Ishikawa (cell line): Measurements from ENCODE around the gene TPD52L1.

Experiments used
- CEBPB ChIP-seq: IDR thresholded peaks from 2 replicates; pipeline ENCODE4 v1.6.1; 2012
- CREB1 ChIP-seq: IDR thresholded peaks from 2 replicates; pipeline ENCODE4 v1.6.1; 2012; ENCODE audit warnings: low read depth
- EGR1 ChIP-seq: IDR thresholded peaks from 2 replicates; pipeline ENCODE4 v1.6.1; 2012
- EP300 ChIP-seq: IDR thresholded peaks from 2 replicates; pipeline ENCODE4 v1.6.1; 2012; ENCODE audit warnings: borderline replicate concordance
- FOXM1 ChIP-seq: IDR thresholded peaks from 2 replicates; pipeline ENCODE4 v1.6.1; 2012; ENCODE audit warnings: low read depth, borderline replicate concordance
- MAX ChIP-seq: IDR thresholded peaks from 2 replicates; pipeline ENCODE4 v1.6.1; 2012
- NFIC ChIP-seq: IDR thresholded peaks from 2 replicates; pipeline ENCODE4 v1.6.1; 2012
- TAF1 ChIP-seq: IDR thresholded peaks from 2 replicates; pipeline ENCODE4 v1.6.1; 2012; ENCODE audit warnings: low read depth, mild to moderate bottlenecking
- TEAD4 ChIP-seq: IDR thresholded peaks from 2 replicates; pipeline ENCODE4 v1.6.1; 2012
- YY1 ChIP-seq: IDR thresholded peaks from 2 replicates; pipeline ENCODE4 v1.6.1; 2012; ENCODE audit warnings: low read depth
- ZBTB7A ChIP-seq: IDR thresholded peaks from 2 replicates; pipeline ENCODE4 v1.6.1; 2012; ENCODE audit warnings: low read depth
- TF ChIP-seq, protein P1 (sequence below): IDR thresholded peaks from 2 replicates; pipeline ENCODE4 v1.6.1; 2012
- TF ChIP-seq, protein P2 (sequence below): IDR thresholded peaks from 2 replicates; pipeline ENCODE4 v1.6.1; 2012; ENCODE audit warnings: low read depth, mild to moderate bottlenecking

DNA sequence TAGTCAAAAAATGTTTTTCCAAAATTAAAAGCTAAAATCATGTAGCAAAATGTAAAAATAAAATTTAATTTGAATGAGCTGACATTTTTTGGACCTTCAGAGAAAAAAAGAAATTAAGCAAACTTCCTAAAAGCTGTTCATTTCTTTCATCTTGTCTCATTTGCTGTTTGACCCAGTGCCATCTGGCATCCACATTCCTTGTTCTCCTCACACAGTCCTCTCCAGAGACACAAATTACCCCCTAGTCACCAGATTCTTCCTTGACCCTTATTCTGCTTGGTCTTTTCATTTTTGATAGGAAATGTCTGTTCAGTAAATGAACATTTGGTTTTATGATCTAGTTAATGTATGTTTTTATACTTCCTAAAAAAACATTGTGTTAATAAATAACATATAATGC, 93.0 kb downstream of the TPD52L1 start:
- TF ChIP-seq, protein P1, sequence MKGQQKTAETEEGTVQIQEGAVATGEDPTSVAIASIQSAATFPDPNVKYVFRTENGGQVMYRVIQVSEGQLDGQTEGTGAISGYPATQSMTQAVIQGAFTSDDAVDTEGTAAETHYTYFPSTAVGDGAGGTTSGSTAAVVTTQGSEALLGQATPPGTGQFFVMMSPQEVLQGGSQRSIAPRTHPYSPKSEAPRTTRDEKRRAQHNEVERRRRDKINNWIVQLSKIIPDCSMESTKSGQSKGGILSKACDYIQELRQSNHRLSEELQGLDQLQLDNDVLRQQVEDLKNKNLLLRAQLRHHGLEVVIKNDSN, result no peak
- TF ChIP-seq CEBPB, result no peak
- no peak for TF ChIP-seq TAF1
- TF ChIP-seq, protein P2, sequence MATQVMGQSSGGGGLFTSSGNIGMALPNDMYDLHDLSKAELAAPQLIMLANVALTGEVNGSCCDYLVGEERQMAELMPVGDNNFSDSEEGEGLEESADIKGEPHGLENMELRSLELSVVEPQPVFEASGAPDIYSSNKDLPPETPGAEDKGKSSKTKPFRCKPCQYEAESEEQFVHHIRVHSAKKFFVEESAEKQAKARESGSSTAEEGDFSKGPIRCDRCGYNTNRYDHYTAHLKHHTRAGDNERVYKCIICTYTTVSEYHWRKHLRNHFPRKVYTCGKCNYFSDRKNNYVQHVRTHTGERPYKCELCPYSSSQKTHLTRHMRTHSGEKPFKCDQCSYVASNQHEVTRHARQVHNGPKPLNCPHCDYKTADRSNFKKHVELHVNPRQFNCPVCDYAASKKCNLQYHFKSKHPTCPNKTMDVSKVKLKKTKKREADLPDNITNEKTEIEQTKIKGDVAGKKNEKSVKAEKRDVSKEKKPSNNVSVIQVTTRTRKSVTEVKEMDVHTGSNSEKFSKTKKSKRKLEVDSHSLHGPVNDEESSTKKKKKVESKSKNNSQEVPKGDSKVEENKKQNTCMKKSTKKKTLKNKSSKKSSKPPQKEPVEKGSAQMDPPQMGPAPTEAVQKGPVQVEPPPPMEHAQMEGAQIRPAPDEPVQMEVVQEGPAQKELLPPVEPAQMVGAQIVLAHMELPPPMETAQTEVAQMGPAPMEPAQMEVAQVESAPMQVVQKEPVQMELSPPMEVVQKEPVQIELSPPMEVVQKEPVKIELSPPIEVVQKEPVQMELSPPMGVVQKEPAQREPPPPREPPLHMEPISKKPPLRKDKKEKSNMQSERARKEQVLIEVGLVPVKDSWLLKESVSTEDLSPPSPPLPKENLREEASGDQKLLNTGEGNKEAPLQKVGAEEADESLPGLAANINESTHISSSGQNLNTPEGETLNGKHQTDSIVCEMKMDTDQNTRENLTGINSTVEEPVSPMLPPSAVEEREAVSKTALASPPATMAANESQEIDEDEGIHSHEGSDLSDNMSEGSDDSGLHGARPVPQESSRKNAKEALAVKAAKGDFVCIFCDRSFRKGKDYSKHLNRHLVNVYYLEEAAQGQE, result no peak
- no peak for TF ChIP-seq NFIC
- TF ChIP-seq EP300, result no peak
- no peak for TF ChIP-seq MAX
- TF ChIP-seq CREB1, result no peak
- TF ChIP-seq ZBTB7A, result no peak
- no peak for TF ChIP-seq FOXM1
- TF ChIP-seq YY1, result no peak
- TF ChIP-seq TEAD4, result no peak
- no peak for TF ChIP-seq EGR1
